HG03060 (cell line): ENCODE data around the gene BRD4.
"Not testable (repeated sequence)": the region's sequence is repeated elsewhere in the genome, so short reads cannot be mapped to it uniquely, and the experiment has no call there.

Experiments
- ATAC-seq: cut with Tn5 transposase; IDR thresholded peaks from one replicate; pipeline ENCODE4 v1.9.1; 2021; ENCODE audit warnings: low read depth, moderate number of reproducible peaks; ENCODE audit not compliant: unreplicated experiment

BRD4 gene

DNA sequence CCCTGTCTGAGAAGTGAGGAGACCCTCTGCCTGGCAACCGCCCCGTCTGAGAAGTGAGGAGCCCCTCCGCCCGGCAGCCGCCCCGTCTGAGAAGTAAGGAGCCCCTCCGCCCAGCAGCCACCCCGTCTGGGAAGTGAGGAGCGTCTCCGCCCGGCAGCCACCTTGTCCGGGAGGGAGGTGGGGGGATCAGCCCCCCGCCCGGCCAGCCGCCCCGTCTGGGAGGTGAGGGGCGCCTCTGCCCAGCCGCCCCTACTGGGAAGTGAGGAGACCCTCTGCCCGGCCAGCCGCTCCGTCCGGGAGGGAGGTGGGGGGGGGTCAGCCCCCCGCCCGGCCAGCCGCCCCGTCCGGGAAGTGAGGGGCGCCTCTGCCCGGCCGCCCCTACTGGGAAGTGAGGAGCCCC, 30.7 kb upstream of the BRD4 start:
- ATAC-seq: not testable (repeated sequence)

DNA sequence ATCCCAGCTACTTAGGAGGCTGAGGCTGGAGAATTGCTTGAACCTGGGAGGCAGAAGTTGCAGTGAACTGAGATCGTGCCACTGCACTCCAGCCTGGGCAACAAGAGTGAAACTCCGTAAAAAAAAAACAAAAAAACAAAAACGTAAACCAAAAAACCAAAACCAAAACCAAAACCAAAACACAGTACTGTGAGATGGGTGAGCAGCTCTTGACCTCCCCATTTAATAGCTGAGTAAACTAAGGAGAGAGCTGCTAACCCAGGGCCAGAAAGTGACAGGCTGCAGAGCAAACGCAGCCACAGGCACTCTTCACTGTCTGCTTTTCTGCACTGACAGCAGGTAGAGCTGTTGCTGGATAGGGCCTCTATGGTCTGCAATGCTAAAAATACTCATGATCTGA, 27.7 kb upstream of the BRD4 start:
- not testable (repeated sequence) for ATAC-seq

DNA sequence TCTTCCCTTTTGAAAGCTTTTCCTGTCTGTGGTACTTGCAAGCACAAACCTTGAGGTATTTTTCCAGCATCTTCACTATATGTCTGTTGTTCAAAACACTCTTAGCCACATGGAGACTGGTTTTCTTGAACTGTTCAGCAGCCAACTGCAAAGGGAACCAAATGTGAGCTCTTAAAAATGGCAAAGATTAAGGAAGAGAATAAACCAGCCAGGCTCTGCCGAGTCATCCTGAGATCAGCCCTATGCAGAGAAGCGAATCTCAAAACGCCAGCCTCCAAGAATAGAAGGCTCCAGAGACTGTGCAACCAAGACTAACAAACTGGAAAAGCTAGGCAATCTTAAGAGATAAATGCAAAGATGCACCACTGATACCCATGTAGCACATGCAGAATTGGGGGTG, 26.6 kb upstream of the BRD4 start:
- ATAC-seq: no peak

DNA sequence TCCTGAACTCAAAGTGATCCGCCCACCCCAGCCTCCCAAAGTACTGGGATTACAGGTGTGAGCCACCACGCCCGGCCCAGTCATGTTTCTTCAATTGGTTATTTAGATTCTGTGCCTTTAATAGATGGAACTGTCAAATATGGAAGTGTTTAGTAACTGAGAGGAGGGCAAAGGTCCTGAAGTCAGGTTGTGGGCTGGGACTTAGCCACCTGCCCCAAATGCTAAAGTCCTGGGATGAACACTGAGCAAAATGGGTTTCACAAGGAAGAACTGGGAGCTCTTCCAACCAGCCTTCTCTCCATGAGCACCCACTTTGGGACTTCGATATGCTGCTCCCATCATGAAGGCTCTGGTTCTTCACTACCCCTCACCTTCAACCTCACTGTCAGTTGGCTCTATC, 25.6 kb upstream of the BRD4 start:
- ATAC-seq: no peak

DNA sequence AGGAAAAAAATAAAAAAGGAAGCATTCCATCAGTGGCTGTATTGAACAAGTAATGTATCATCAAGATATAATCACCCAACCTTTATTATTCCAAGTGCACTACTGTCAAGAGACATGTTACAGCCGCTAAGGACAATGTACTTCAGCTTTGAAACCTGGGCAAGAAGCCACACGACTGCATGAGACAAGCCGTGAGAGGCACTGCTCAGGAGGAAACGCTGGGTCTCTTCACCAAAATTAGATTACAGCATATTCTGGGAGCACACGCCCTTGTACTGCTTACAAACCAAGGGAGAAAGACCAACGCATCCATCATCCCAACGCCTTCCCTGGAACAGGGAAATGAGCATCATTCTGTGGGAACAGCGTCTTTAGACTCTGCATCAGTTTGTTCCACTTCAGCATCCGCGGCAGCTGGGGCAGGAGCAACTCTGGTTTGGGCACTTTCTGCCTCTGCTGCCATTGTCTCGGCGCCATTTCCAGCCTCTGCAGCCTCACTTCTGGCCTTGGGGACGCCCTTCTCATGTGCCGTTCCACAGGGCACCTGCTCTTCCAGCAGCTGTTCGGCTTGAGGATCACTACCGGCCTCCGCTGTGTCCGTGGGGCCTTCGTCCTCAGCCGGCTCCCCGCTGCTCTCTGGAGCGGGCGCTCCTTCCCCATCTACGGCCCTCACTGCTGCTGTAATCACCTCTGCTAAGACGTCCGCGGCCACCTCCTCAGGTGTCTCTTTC, 22.4 kb upstream of the BRD4 start:
- ATAC-seq: no peak

DNA sequence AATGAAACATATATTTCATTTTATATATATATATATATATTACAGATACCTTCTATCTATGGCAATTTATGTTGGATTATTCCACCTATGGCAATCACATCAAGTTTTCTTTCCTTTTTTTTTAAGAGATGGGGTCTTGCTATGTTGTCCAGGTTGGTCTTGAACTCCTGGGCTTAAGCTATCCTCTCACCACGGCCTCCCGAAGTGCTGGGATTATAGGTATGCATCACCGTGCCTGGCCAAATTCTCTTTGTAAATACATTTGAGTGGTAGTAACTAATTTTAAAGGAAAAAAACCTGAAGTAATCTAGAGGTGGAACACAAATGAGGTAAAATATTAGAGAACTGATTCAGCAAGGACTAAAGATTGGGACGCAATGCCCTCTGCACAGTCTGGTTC, 21.6 kb upstream of the BRD4 start:
- no peak for ATAC-seq

DNA sequence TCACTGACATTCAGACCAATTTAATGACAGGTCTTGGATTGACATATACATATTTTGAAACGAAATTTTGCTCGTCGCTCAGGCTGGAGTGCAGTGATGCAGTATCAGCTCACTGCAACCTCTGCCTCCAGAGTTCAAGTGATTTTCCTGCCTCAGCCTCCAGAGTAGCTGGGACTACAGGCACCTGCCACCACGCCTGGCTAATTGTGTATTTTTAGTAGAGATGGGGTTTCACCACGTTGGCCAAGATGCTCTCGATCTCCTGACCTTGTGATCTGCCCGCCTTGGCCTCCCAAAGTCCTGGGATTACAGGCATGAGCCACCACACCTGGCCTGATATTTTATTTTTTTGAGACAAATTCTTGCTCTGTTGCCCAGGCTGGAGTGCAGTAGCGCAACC, 20.2 kb upstream of the BRD4 start:
- not testable (repeated sequence) for ATAC-seq

DNA sequence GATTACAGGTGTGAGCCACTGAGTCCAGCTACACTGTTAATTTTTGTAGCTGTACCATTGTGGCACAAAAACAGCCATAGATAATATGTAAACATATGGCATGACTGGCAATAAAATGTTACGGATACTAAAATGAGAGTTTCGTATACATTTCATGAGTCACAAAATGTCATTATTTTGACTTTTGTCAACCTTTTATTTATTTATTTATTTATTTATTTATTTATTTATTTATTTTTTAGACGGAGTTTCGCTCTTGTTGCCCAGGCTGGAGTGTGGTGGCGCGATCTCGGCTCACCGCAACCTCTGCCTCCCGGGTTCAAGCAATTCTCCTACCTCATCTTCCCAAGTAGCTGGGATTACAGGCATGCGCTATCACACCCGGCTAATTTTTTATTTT, 9.0 kb upstream of the BRD4 start:
- not testable (repeated sequence) for ATAC-seq

DNA sequence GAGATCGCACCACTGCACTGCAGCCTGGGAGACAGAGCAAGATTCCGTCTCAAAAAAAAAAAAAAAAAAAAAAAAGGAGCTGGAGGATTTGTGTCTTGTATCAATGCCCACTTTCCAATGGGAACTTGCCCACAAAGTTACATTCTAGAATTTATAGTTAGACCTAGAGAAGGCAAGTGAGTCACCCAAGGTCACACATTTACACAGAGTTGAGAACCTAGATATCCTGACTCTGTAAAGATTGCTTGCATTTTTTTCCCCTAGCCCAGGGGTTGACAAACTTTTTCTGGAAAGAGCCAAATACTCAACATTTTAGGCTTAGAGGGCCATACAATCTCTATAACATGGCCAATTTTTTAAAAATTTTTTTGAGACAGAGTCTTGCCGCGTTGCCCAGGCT, 7.7 kb upstream of the BRD4 start:
- ATAC-seq: no peak

DNA sequence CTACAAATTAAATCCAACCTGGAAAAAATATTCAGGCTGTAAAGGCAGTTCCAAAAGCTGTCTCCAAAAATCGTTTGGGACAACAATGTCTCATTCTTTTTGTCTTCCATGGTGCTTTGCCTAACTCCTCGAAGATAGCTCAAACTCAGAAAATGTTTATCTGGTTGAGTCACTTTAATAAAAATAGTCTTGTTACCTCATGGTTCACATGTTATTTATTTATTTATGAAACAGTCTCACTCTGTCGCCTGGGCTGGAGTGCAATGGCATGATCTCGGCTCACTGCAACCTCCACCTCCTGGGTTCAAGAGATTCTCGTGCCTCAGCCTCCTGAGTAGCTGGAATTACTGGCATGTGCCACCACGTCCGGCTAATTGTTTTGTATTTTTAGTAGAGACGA, 4.9 kb upstream of the BRD4 start:
- ATAC-seq: no peak

DNA sequence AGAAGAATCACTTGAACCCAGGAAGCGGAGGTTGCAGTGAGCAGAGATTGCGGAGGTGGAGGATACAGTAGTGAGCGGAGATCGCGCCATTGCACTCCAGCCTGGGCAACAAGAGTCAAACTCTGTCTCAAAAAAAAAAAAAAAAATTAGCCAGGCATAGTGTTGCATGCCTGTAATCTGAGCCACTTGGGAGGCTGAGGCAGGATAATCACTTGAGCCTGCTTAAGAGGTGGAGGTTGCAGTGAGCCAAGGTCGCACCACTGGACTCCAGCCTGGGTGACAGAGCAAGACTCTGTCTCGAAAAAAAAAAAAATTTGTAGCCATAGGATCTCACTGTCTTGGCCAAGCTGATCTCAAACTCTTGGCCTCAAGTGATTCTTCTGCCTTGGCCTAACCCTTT, 3.7 kb upstream of the BRD4 start:
- not testable (repeated sequence) for ATAC-seq

DNA sequence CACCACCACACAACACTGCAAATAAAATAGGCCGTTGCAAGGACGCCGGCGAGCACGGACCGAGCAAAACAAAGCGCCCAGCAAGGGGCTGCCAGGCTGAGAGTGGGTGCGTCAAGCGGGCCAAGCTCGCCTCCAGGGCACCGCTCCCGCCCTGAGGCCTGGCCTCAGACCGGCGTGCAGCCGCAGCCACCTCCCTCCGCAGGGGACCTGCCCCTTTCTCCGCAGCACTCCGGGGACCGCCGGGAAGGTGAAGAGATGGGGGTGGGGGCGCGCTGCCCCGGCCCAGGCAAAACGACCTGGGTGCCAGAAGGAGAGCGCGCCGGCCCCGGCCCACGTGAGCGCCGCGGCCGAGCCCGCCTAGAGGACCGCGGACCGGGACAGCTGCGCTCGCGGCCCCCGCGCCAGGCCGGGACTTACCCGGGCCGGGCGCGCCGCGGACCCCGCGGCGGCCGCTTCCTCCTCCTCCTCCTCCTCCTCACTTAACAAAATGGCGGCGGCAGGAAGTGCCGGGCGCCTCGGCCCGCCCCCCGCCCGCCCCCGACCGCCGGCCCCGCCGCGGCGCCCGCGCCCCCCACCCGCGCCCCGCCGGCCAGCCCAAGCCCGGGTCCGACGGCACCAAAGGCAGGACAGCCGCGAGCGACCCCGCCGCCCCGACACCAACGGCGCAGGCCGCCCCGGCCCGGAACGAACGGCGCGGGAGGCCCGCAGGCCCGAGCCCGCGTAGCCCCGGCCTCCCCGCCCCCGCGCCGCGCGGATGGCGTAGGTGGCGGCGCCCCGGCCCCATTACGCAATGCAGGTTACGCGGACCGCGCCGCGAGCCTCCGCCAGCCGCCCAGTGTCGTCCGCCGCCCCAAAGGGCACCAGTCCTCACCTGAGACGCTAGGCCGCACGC, 674 bp downstream of the BRD4 start:
- ATAC-seq: no peak

DNA sequence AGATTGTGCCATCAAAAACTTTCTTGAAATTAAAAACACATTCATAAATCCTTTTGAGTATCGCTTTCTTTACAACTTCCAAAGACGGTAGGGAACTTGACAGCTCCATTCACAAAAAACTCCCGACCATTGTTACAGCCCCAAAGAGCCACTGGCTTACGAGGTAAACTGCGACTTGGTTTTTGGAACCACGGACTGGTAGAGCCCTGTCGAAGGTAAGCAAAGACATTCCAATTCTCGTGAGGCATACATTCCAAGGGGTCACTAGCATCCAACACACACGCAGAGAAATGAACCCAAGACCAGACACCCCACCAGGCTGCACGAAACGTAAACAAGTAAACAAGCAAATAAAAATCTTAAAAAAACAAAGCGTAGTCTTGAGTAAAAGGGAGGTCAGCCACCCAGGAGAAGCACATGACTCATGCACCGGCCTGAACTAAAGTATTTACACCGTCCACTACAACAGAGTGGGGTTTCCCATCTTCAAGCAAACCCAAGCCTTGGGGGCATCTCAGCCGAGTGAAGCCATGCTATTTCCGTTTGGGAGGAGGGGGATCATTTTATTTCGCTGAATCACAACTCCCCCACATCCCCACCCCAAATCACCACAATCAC, 1.4 kb downstream of the BRD4 start:
- ATAC-seq: no peak

DNA sequence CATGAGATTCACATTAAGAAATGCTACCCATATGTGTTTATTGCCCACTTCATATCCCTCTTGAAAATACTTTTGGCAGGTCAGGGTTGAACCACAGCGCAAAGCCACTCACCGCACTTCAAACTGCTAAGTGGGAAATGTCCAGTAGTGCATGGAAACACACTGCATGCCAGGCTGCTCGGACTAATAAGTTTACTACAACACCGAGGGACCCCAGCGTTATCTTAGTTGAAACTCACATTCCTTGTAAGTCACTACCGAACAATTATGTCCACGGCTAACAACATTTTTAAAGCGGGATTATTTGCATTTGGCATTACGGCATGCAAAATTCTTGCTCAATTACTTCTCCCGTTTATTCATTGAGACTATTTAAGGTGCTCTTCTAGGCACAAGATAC, 4.0 kb downstream of the BRD4 start:
- no peak for ATAC-seq

DNA sequence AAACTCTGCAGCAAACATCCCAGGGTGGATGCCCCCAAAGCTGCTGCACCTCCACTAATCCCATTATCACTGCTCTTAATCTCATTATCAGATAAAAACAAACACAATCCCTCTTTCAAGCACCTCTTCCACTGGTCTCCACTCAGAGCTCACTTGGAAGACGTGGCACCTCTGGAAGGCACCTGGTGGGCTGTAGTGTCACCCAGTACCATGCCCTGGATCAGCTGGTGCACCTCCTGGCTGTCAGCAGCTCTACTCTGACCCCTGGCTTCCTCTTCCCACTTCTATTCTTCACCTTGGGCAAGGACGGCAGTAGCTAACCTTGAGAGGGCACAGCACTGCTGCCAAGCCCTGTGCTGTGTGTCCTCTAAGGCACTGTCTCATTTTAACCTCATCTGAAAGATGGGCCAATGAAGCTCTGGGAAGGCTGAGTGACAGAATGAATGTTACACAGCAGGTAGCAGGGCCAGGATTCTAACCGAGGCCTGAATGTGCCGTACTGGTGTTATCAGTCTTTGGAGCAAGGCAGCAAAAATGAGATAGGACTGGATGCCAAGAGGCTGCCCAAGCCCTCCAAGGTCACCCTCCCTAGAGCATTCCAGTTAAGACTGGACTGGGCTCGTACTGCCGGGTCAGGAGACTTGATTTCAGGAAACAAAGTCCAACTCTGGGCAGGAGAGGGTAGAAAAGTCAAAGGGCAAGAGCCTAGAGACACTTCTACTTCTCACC, 7.4 kb downstream of the BRD4 start:
- ATAC-seq: no peak

DNA sequence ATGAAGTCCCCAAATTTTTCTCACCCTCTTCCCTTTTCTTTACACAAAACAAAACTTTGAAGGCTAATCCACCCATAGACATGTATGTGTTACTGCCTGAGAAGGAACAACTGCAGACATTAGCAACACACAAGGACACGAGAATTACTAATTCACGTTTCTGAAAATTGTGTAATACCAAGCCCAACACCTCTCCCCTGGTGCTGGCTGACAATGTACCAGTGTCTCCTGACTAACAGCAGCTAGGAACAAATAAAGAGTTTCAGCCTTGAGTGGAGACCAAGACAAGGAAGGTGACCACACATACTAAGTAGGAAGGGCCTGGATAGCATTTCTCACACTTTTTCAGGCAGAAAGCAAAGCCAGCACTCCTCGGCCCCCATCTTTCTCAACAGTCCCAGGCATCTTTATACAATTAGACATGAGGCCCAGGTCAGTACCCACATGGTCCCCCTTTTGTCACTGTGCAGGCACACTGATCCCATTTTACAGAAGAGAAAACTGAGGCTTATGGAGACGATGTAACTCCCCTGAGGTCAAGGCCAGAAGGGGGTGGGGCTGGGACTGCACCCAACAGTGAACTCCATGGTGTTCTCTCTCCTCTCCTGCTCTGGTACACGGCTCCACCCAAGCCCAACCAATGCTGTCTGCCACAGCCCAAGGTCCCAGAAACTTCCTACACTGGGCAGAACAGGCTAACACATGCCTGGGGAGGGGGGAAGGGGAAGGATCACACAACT, 8.7 kb downstream of the BRD4 start:
- ATAC-seq: no peak

DNA sequence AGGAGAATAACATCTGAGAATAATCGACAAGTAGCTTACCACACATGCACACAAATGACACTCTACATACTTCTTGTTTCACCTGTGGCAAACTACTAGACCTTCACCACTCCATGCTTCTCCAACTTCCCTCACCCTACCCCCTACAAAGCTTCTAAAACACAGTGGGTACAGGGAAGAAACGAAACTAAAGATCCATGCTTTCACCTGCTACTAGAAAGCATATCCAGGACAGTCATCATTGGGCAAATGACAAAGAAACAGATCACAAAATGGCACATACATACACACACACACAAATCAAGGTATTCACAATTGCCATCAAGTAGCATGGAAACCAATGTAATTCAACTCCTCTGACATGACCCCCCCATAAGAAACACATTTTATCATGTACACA, 10.6 kb downstream of the BRD4 start:
- no peak for ATAC-seq

DNA sequence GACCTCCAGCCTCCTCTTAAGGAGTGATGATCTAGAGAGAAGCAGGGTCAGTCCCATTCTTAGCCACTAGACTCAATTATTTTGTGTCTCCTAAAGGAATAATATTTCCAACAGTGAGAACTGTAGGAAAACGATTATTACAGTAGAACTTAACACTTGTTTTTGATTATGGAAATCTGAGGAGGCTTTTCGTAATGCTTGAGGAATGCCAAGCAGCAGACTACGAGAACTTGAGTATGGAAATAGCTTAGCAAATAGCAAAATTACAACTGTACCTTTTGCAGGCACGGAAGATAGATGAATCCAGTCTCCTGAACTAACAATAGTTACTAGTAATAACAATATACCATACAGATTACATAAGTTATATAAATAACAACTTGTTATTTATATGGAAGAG, 12.2 kb downstream of the BRD4 start:
- ATAC-seq: no peak

DNA sequence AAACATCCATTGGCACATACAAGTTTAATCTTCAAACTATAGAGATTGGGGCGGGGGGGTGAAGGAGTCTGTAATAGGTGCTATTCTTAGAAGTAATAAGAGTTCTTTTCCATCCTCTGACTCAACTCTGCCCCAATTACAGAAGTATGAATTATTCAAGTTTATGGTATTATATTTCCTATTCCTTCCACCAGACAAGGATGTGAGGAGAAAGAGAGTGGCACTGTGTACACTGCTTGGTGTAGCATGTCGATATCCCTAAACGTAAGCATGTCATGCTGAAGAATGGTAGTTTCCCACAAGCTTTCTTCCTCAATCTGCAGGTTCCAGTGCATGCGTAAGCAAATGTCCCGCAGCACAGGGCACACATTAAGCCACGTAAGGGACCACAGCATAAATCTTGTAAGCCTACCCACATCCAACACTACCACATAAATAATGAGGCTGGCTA, 14.1 kb downstream of the BRD4 start:
- ATAC-seq: no peak

DNA sequence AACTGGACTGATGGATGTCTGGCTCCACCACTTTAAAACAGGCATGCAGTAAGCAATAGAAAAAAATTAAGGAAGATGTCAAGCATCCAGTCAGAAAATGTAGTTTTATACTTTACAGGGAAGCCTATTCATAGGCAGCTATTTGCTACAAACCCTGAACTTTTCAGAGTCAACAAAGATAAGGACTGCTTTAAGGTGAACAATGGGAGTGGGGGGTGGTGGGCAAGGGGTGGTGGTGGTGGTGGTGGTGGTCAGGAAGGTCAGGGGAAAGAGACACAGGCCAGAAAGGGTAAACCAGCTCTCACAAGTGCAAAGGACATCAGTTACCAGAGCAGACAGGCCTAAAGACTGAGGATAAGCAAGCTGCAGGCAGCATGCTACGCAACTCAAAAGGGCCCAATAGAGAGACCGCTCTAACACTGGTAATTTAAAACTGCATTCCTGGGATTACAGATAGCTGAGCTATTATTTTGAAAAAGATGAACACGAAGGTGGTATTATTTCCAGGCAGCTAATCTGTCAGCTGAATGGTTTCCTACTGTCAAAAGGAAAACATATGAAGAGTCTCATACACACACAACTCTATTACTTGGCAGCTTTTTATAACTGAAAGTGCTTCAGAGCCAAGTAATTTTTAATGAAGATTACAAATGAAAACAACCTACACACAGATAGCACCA, 14.8 kb downstream of the BRD4 start:
- ATAC-seq: no peak
